A673 (cell line): ENCODE measurements around the gene TMEM167A. TPM values are rescaled to one million over a fixed set of nuclear protein-coding genes. Genes with fewer than 3 reads are reported as not detected.

Source experiments
- BruUV-seq: library from RNA; stranded (reverse); fragments of 400-500 nt; replicated peaks from 2 replicates; lab custom pipeline; 2021; lab: Mats Ljungman, UMichigan
- CTCF ChIA-PET: fragments of 300-600 bp; sonication (Branson Sonifier 250); formaldehyde crosslinking; loops from one replicate; lab custom pipeline; 2022; ENCODE audit warnings: antibody characterized with exemption; lab: Charles Lee
- POLR2A ChIA-PET: fragments of 300-600 bp; sonication (Branson Sonifier 250); formaldehyde crosslinking; loops from one replicate; lab custom pipeline; 2022; ENCODE audit warnings: antibody characterized with exemption; ENCODE audit not compliant: low non-redundant PET; lab: Charles Lee
- DNase-seq: peaks from one replicate; pipeline ENCODE4 v3.0.0-alpha.2; 2015; ENCODE audit warnings: low spot score
- H3K27ac ChIP-seq: fragments of 200-600 bp; sonication (generic); 2 replicates; pipeline ENCODE4 v1.5.1; 2016; ENCODE audit warnings: mixed run types, low read depth, mild to moderate bottlenecking, mixed read lengths, antibody characterized with exemption, low read length; ENCODE audit not compliant: poor library complexity, severe bottlenecking
- H3K27me3 ChIP-seq: fragments of 200-600 bp; sonication (generic); replicated peaks from 2 replicates; pipeline ENCODE4 v1.6.1; 2017; ENCODE audit warnings: mixed run types, low read depth, mild to moderate bottlenecking, mixed read lengths, antibody characterized with exemption, low read length; ENCODE audit not compliant: insufficient read depth, poor library complexity
- H3K36me3 ChIP-seq: fragments of 200-600 bp; sonication (generic); 2 replicates; pipeline ENCODE4 v1.6.1; 2016; ENCODE audit warnings: mixed run types, mild to moderate bottlenecking, mixed read lengths, antibody characterized with exemption, low read length; ENCODE audit not compliant: insufficient read depth, poor library complexity, severe bottlenecking
- H3K4me1 ChIP-seq: fragments of 200-600 bp; sonication (generic); 2 replicates; pipeline ENCODE4 v1.6.1; 2017; ENCODE audit warnings: mixed run types, mild to moderate bottlenecking, mixed read lengths, antibody characterized with exemption, low read length; ENCODE audit not compliant: insufficient read depth, poor library complexity, severe bottlenecking
- H3K4me3 ChIP-seq: fragments of 200-600 bp; sonication (generic); 2 replicates; pipeline ENCODE4 v1.5.1; 2016; ENCODE audit warnings: low read depth, mixed run types, mild to moderate bottlenecking, mixed read lengths, low read length; ENCODE audit not compliant: poor library complexity, severe bottlenecking
- H3K9me3 ChIP-seq: fragments of 200-600 bp; sonication (generic); 2 replicates; pipeline ENCODE4 v1.6.1; 2016; ENCODE audit warnings: mixed run types, low read depth, mild to moderate bottlenecking, mixed read lengths, antibody characterized with exemption, low read length; ENCODE audit not compliant: poor library complexity, severe bottlenecking
- CTCF ChIP-seq: fragments of 300-800, 200-600 bp; sonication (generic); conservative IDR thresholded peaks from 2 replicates; pipeline ENCODE4 v1.5.1; 2017; ENCODE audit warnings: low read depth, mild to moderate bottlenecking, antibody characterized with exemption, low read length, moderate library complexity, mixed read lengths
- EZH2 ChIP-seq: fragments of 200-600 bp; sonication (generic); IDR thresholded peaks from 2 replicates; pipeline ENCODE4 v1.6.1; 2017; ENCODE audit warnings: borderline replicate concordance, low read depth, mild to moderate bottlenecking, mixed read lengths, antibody characterized with exemption, low read length; ENCODE audit not compliant: poor library complexity, severe bottlenecking
- intact Hi-C: fragments of 100-400 bp; cut with micrococcal nuclease; formaldehyde crosslinking; loops from one replicate; pipeline ENCODE4 v1.10.0; 2022; ENCODE audit not compliant: unreplicated experiment
- total RNA-seq: library from RNA; stranded (reverse); gene quantifications from 2 replicates; pipeline ENCODE4 v1.2.3, GENCODE V29; 2021

The TMEM167A gene
- total RNA-seq, 1 experiment from 2014 or later: 90.5 TPM

GRCh38 chr5:83006683-83007283, 70.4 kb downstream of the TMEM167A start:
- intact Hi-C loops: no loop called here
- Histone ChIP-seq H3K9me3 (no peaks in the 10 kb centered on the region), H3K4me3 (no peak overlapping the region), H3K27ac (no peak overlapping the region), H3K27me3 (no peaks in the 10 kb centered on the region), H3K36me3 (no peaks in the 10 kb centered on the region), H3K4me1 (no peaks in the 10 kb centered on the region)
- ChIA-PET CTCF (no interaction called here), POLR2A (no interaction called here)
- no peak for TF ChIP-seq EZH2
- TF ChIP-seq CTCF: no peak
- DNase-seq: no peak
- no TSS peak for BruUV-seq

DNA sequence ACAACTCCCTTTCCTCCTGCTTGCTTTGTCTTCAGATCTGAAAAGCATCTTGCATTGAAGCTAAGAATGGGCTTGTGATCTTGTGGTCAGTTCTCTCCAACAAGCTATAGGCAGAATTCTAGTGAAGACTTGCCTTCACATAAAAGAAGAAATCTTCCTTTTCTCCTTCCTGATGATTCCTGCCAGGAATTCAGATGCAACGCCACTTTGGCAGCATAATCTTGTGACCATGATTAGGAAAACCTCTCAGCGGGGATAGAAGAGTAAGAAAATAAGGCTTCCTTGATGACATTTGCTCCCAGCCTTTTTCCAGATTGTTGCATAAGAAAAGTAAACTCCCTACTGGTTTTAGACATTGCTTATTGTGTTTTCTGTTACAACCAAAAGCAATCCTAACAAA, 73.4 kb downstream of the TMEM167A start:
- H3K36me3 ChIP-seq: no peaks in the 10 kb centered on the region
- H3K9me3 ChIP-seq: no peaks in the 10 kb centered on the region
- TF ChIP-seq CTCF: no peak
- no peak for TF ChIP-seq EZH2
- BruUV-seq: no TSS peak
- H3K27me3 ChIP-seq: no peaks in the 10 kb centered on the region
- no peaks in the 10 kb centered on the region for H3K4me1 ChIP-seq
- no peak for DNase-seq
- CTCF ChIA-PET: interaction anchor here (0.6 kb wide), 1 partner anchor 470 kb away, joined by 3 read pairs; no protein-coding TSS in a partner anchor
- H3K27ac ChIP-seq: no peak overlapping the region
- H3K4me3 ChIP-seq: no peak overlapping the region
- intact Hi-C loops: no loop called here
- POLR2A ChIA-PET: no interaction called here

Other genes starting within 250 kb of the TMEM167A start
- 8.1 and 10.1 TPM in 2 replicates for gene XRCC4, start 153 bp upstream of the TMEM167A start, total RNA-seq